HepG2 (cell line): ENCODE results near the gene MARCHF9. TPM values are rescaled to one million over a fixed set of nuclear protein-coding genes. Genes with fewer than 3 reads are reported as not detected.
"Not testable (repeated sequence)": the region's sequence is repeated elsewhere in the genome, so short reads cannot be mapped to it uniquely, and the experiment has no call there.

Experiments
- ATAC-seq: fragments of 200-7000 bp; cut with Tn5 transposase; 3 replicates; pipeline ENCODE4 v1.9.1; 2020; ENCODE audit warnings: mild to moderate bottlenecking, moderate library complexity
- BruUV-seq: library from RNA; stranded (reverse); fragments of 400-500 nt; replicated peaks from 2 replicates; lab custom pipeline; 2021; lab: Mats Ljungman, UMichigan
- CTCF ChIA-PET: fragments of 300-600 bp; formaldehyde crosslinking; extraction: SDS; loops from one replicate; lab custom pipeline; 2021; ENCODE audit warnings: low total read pairs, inconsistent platforms, low intra/inter-chr PET ratio; lab: Yijun Ruan, JAX
- POLR2A ChIA-PET: fragments of 350-600 bp; sonication (Branson Sonifier 250); formaldehyde crosslinking; loops from one replicate; lab custom pipeline; 2020; ENCODE audit warnings: antibody characterized with exemption, inconsistent platforms; lab: Yijun Ruan, JAX
- DNase-seq: peaks from one replicate; pipeline ENCODE4 v3.0.0-alpha.2; 2015; ENCODE audit warnings: low spot score
- FAIRE-seq: peaks from 3 replicates; lab custom pipeline; 2011; peaks lifted over from hg19 to GRCh38; lab: Jason Lieb, UNC
- H2AFZ ChIP-seq: one replicate; pipeline ENCODE4 v1.6.1; 2011; ENCODE audit warnings: low read length, inconsistent platforms
- H3K27ac ChIP-seq: fragments of 300-600 bp; 3 replicates; pipeline ENCODE4 v1.8.0; 2011; ENCODE audit warnings: mixed run types, mild to moderate bottlenecking, mixed read lengths, low read length, inconsistent platforms; ENCODE audit not compliant: insufficient read depth; ENCODE audit errors: extremely low read length
- H3K27me3 ChIP-seq, 2 experiments: fragments of 200-600 bp in 1 of 2; 2 replicates in 1 of 2; 3 replicates in 1 of 2; pipeline versions ENCODE4 v1.6.0 to v1.8.0; 2011; ENCODE audit warnings: low read length in 2 of 2, mild to moderate bottlenecking in 2 of 2, moderate library complexity in 2 of 2, inconsistent platforms in 1 of 2; ENCODE audit not compliant: insufficient read depth in 2 of 2, control insufficient read depth in 1 of 2
- H3K36me3 ChIP-seq, 2 experiments: fragments of 200-600 bp in 1 of 2; replicated peaks in 1 of 2; 2 replicates in 1 of 2; 3 replicates in 1 of 2; pipeline versions ENCODE4 v1.5.1 to v1.8.0; 2011; ENCODE audit warnings: low read length in 2 of 2, inconsistent platforms in 1 of 2; ENCODE audit not compliant: insufficient read depth in 2 of 2, control insufficient read depth in 1 of 2
- H3K4me1 ChIP-seq: 2 replicates; pipeline ENCODE4 v1.5.1; 2012; ENCODE audit warnings: low read length, inconsistent platforms; ENCODE audit not compliant: insufficient read depth
- H3K4me2 ChIP-seq: 2 replicates; pipeline ENCODE4 v1.6.0; 2011; ENCODE audit warnings: low read depth, low read length, inconsistent platforms
- H3K4me3 ChIP-seq, 3 experiments: fragments of 200-600 bp in 1 of 3; sonication (generic), shearing (Covaris generic) in 1 of 3; replicated peaks in 1 of 3; 2 replicates each; pipeline ENCODE4 v1.5.1; 2011 to 2016; ENCODE audit warnings: low read length in 3 of 3, inconsistent platforms in 2 of 3, low read depth in 2 of 3, mild to moderate bottlenecking in 2 of 3, control low read depth in 1 of 3, mixed read lengths in 1 of 3; ENCODE audit not compliant: insufficient read depth in 1 of 3
- H3K79me2 ChIP-seq: one replicate; pipeline ENCODE4 v1.6.1; 2011; ENCODE audit warnings: low read length, inconsistent platforms; ENCODE audit not compliant: insufficient read depth
- H3K9ac ChIP-seq: 2 replicates; pipeline ENCODE4 v1.6.0; 2011; ENCODE audit warnings: mild to moderate bottlenecking, low read depth, low read length, inconsistent platforms; ENCODE audit not compliant: insufficient read depth
- H3K9me3 ChIP-seq: 2 replicates; pipeline ENCODE4 v1.5.1; 2012; ENCODE audit warnings: mild to moderate bottlenecking, low read length
- H4K20me1 ChIP-seq: 2 replicates; pipeline ENCODE4 v1.6.0; 2011; ENCODE audit warnings: inconsistent platforms, mild to moderate bottlenecking, low read length, moderate library complexity; ENCODE audit not compliant: insufficient read depth
- FOSL2 ChIP-seq: sonication (generic); formaldehyde crosslinking; IDR thresholded peaks from 2 replicates; pipeline ENCODE4 v1.4.0; 2020; ENCODE audit warnings: missing genetic modification reagents
- KDM2A ChIP-seq: sonication (generic); formaldehyde crosslinking; IDR thresholded peaks from 2 replicates; pipeline ENCODE4 v1.4.0; 2020; ENCODE audit warnings: low read depth, missing genetic modification reagents, borderline replicate concordance
- MED1 ChIP-seq: sonication (generic); formaldehyde crosslinking; IDR thresholded peaks from 2 replicates; pipeline ENCODE4 v1.4.0; 2020; ENCODE audit warnings: missing genetic modification reagents
- MZF1 ChIP-seq: sonication (generic); formaldehyde crosslinking; IDR thresholded peaks from 2 replicates; pipeline ENCODE4 v1.8.1; 2023; ENCODE audit warnings: mild to moderate bottlenecking, missing genetic modification reagents, borderline replicate concordance
- POLR2A ChIP-seq, 2 experiments: IDR thresholded peaks; 2 replicates each; pipeline ENCODE4 v1.6.1; 2011; ENCODE audit warnings: low read depth in 2 of 2, low read length in 2 of 2, mild to moderate bottlenecking in 1 of 2, moderate library complexity in 1 of 2; ENCODE audit not compliant: insufficient read depth in 1 of 2
- SNAI1 ChIP-seq: sonication (generic); formaldehyde crosslinking; IDR thresholded peaks from 2 replicates; pipeline ENCODE4 v1.5.0; 2020; ENCODE audit warnings: mild to moderate bottlenecking, missing genetic modification reagents, borderline replicate concordance
- XRCC5 ChIP-seq: fragments of 200-400 bp; formaldehyde crosslinking; optimal IDR thresholded peaks from 2 replicates; pipeline ENCODE3; 2017; ENCODE audit warnings: mild to moderate bottlenecking, low read length
- ZMYM3 ChIP-seq: sonication (generic); formaldehyde crosslinking; IDR thresholded peaks from 2 replicates; pipeline ENCODE4 v1.5.1; 2020; ENCODE audit warnings: mild to moderate bottlenecking, missing genetic modification reagents
- ZNF274 ChIP-seq: sonication (generic); formaldehyde crosslinking; IDR thresholded peaks from 2 replicates; pipeline ENCODE4 v1.5.1; 2020; ENCODE audit warnings: mild to moderate bottlenecking, missing genetic modification reagents
- ZNF446 ChIP-seq: sonication (generic); formaldehyde crosslinking; IDR thresholded peaks from 2 replicates; pipeline ENCODE4 v1.5.0; 2020; ENCODE audit warnings: mild to moderate bottlenecking, missing genetic modification reagents
- ZNF709 ChIP-seq: sonication (generic); formaldehyde crosslinking; IDR thresholded peaks from 2 replicates; pipeline ENCODE4 v1.5.0; 2020; ENCODE audit warnings: mild to moderate bottlenecking, missing genetic modification reagents
- WGBS: methylation state at CpG from one replicate; pipeline ENCODE4 v1.1.6; 2017; ENCODE audit warnings: low lambda C conversion rate; 5-methylcytosine and 5-hydroxymethylcytosine counted together
- in situ Hi-C: cut with HindIII; loops from 2 replicates; pipeline ENCODE4 v1.10.0; 2017; ENCODE audit warnings: low pct_unique_long_range_greater_than_20kb; ENCODE audit not compliant: extremely low pct_ligation_motif_present
- intact Hi-C: fragments of 100-400 bp; cut with micrococcal nuclease; formaldehyde crosslinking; loops from one replicate; pipeline ENCODE4 v1.10.0; 2022; ENCODE audit not compliant: unreplicated experiment
- polyA plus RNA-seq, 8 experiments: library from polyadenylated mRNA; depleted of rRNA in 3 of 8; stranded (reverse) in 7 of 8; unstranded in 1 of 8; fragments of >200 nt; fragmentation: Illumina TruSeq in 4 of 8; extraction: Trizol in 4 of 8; gene quantifications; 2 replicates each; pipeline versions ENCODE4 v1.2.1 to v1.2.3, GENCODE V29; 2011 to 2016; ENCODE audit warnings: low read depth in 4 of 8, missing spikeins in 1 of 8, mixed read lengths in 1 of 8; ENCODE audit not compliant: insufficient read depth in 1 of 8
- total RNA-seq, 5 experiments: library from RNA; depleted of rRNA; stranded (reverse); fragments of >200 nt; fragmentation: Illumina TruSeq; extraction: Trizol; gene quantifications; 2 replicates each; pipeline ENCODE4 v1.2.3, GENCODE V29; 2016; ENCODE audit warnings: low read depth in 1 of 5
- TF ChIP-seq, protein P1 (sequence below): sonication (generic); formaldehyde crosslinking; IDR thresholded peaks from 2 replicates; pipeline ENCODE4 v1.8.1; 2023; ENCODE audit warnings: mild to moderate bottlenecking, missing genetic modification reagents

The MARCHF9 gene
- total and polyA plus RNA-seq, 2 of the 13 experiments (the other 11 are each of a cell fraction or from before 2014, with no cell fraction given): 5.7 to 9.6 TPM

DNA sequence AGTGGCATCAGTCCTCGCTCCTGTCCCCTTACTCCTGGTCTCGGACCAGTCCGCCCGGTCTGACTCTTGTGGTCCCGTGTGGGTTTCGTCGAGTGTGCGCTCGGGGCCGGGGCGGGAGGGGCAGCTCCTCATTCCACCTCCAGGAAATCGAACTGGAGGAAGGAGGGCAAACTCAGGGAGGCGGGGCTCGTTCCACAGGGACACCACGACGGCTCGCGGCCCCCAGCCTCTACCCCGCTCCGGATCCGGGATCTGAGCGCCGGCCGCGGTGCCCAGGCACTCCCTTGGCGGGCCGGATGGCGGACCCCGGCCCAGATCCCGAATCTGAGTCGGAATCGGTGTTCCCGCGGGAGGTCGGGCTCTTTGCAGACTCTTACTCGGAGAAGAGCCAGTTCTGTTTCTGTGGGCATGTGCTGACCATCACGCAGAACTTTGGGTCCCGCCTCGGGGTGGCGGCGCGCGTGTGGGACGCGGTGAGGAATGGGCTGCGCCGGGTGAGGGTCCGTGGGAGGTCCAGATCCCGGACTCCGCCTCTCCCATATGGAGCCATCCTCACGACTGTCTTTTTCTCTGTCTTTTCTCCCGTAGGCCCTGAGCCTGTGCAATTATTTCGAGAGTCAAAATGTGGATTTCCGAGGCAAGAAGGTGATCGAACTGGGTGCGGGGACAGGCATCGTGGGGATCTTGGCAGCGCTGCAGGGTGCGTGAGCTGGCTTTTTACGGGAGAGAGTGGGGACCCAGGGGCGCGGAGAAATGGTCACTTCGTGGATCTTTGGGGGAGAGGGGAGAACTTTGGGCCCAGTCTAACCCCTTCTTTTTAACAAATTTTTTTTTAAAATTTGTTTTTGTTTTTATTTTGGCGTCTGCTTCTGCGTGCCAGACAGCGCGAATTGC, 17.8 kb downstream of the MARCHF9 start, which contains the start of gene EEF1AKMT3 (continued):
- TF ChIP-seq, protein P1, sequence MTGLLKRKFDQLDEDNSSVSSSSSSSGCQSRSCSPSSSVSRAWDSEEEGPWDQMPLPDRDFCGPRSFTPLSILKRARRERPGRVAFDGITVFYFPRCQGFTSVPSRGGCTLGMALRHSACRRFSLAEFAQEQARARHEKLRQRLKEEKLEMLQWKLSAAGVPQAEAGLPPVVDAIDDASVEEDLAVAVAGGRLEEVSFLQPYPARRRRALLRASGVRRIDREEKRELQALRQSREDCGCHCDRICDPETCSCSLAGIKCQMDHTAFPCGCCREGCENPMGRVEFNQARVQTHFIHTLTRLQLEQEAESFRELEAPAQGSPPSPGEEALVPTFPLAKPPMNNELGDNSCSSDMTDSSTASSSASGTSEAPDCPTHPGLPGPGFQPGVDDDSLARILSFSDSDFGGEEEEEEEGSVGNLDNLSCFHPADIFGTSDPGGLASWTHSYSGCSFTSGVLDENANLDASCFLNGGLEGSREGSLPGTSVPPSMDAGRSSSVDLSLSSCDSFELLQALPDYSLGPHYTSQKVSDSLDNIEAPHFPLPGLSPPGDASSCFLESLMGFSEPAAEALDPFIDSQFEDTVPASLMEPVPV (CRISPR knock-in tag): 0 out of 2 replicates have a peak, but pooled peaks have one; percentile 26
- TF ChIP-seq ZNF274 (CRISPR knock-in tag) (no peak; the same call in 1 of the 2 replicates), FOSL2 (CRISPR knock-in tag) (0 out of 2 replicates have a peak, but pooled peaks have one; percentile 2), XRCC5 (no peak), ZMYM3 (CRISPR knock-in tag) (no peak), SNAI1 (CRISPR knock-in tag) (peak; percentile 61; the same call in 1 of the 2 replicates), ZNF446 (CRISPR knock-in tag) (peak; percentile 76; the same call in 1 of the 2 replicates), ZNF709 (CRISPR knock-in tag) (0 out of 2 replicates have a peak, but pooled peaks have one; percentile 8), MZF1 (CRISPR knock-in tag) (0 out of 2 replicates have a peak, but pooled peaks have one; percentile 91), POLR2A (IDR thresholded peaks at IDR 0.05; ENCODE audit: insufficient read depth in 1 of 2, low read depth in 2 of 2, low read length in 2 of 2) (0 out of 4 replicates have a peak, but pooled peaks of 1 of the 2 experiments have one; percentile 6), MED1 (peak; percentile 25; the same call in 1 of the 2 replicates), KDM2A (CRISPR knock-in tag) (0 out of 2 replicates have a peak, but pooled peaks have one; percentile 20)

- FAIRE-seq, CTCF ChIA-PET: not testable (repeated sequence)
These were observed 19.7 kb downstream of the MARCHF9 start for GRCh38 chr12:57774634-57775033.

More at GRCh38 chr12:57774634-57775033, 19.7 kb downstream of the MARCHF9 start:
- H4K20me1 ChIP-seq, H3K9me3 ChIP-seq, H3K27ac ChIP-seq, H2AFZ ChIP-seq, H3K9ac ChIP-seq, BruUV-seq, H3K36me3 ChIP-seq, DNase-seq, in situ Hi-C loops, H3K4me3 ChIP-seq, H3K27me3 ChIP-seq, H3K4me2 ChIP-seq, ATAC-seq: not testable (repeated sequence)
- intact Hi-C loops: loop anchor here (5.0 kb wide), 1 partner anchor 68 kb away; no protein-coding TSS in a partner anchor
- Histone ChIP-seq H3K79me2 (peaks cover 17% of the 10 kb centered on the region), H3K4me1 (peaks cover 23% of the 10 kb centered on the region)
- 98% methylated on average over 11 of the region's 11 CpGs for WGBS
- POLR2A ChIA-PET: interaction anchor here (0.7 kb wide), 1 partner anchor 11 kb away, joined by 3 read pairs; no protein-coding TSS in a partner anchor
